OCI-LY7 (cell line): Measurements from ENCODE around the gene NDUFB3. TPM values are rescaled to one million over a fixed set of nuclear protein-coding genes. Genes with fewer than 3 reads are reported as not detected.
A peak's percentile ranks its signal among the peaks of the same experiment; 100 is the strongest.

Experiments
- BruUV-seq: library from RNA; stranded (reverse); fragments of 400-500 nt; replicated peaks from 2 replicates; lab custom pipeline; 2021; lab: Mats Ljungman, UMichigan
- CTCF ChIA-PET: fragments of 300-600 bp; sonication (Branson Sonifier 250); formaldehyde crosslinking; loops from one replicate; lab custom pipeline; 2022; ENCODE audit warnings: antibody characterized with exemption; ENCODE audit not compliant: unreplicated experiment; lab: Charles Lee
- POLR2A ChIA-PET: fragments of 300-600 bp; sonication (Branson Sonifier 250); formaldehyde crosslinking; loops from one replicate; lab custom pipeline; 2022; ENCODE audit warnings: antibody characterized with exemption; lab: Charles Lee
- DNase-seq: peaks from one replicate; pipeline ENCODE4 v3.0.0-alpha.2; 2015; ENCODE audit warnings: low spot score
- H2AFZ ChIP-seq: fragments of 200-600 bp; sonication (generic), shearing (Covaris generic); 2 replicates; pipeline ENCODE4 v1.6.1; 2014; ENCODE audit warnings: mild to moderate bottlenecking, antibody characterized with exemption, low read length, moderate library complexity
- H3K27ac ChIP-seq: fragments of 200-600 bp; sonication (generic); 2 replicates; pipeline ENCODE4 v1.5.1; 2014; ENCODE audit warnings: mixed run types, low read depth, mild to moderate bottlenecking, moderate library complexity, low read length, inconsistent platforms; ENCODE audit not compliant: poor library complexity, severe bottlenecking
- H3K36me3 ChIP-seq: fragments of 200-600 bp; sonication (generic); 2 replicates; pipeline ENCODE4 v1.6.1; 2014; ENCODE audit warnings: mild to moderate bottlenecking, antibody characterized with exemption, low read length, moderate library complexity, mixed read lengths; ENCODE audit not compliant: insufficient read depth
- H3K4me1 ChIP-seq: fragments of 200-600 bp; sonication (generic); 2 replicates; pipeline ENCODE4 v1.5.1; 2014; ENCODE audit warnings: mild to moderate bottlenecking, low read length; ENCODE audit not compliant: insufficient read depth, poor library complexity, severe bottlenecking
- H3K4me2 ChIP-seq: fragments of 200-600 bp; sonication (generic); 2 replicates; pipeline ENCODE4 v1.6.1; 2014; ENCODE audit warnings: mild to moderate bottlenecking, low read length
- H3K4me3 ChIP-seq: fragments of 200-600 bp; sonication (generic); 2 replicates; pipeline ENCODE4 v1.5.1; 2014; ENCODE audit warnings: mild to moderate bottlenecking, low read depth, low read length; ENCODE audit not compliant: poor library complexity, severe bottlenecking
- H3K79me2 ChIP-seq: fragments of 200-600 bp; sonication (generic); 2 replicates; pipeline ENCODE4 v1.6.1; 2016; ENCODE audit warnings: low read depth, mild to moderate bottlenecking, low read length, moderate library complexity, mixed read lengths; ENCODE audit not compliant: insufficient read depth
- H3K9me2 ChIP-seq: fragments of 200-600 bp; sonication (generic); 2 replicates; pipeline ENCODE4 v1.6.1; 2016; ENCODE audit warnings: mild to moderate bottlenecking, low read length, mixed read lengths; ENCODE audit not compliant: insufficient read depth
- H3K9me3 ChIP-seq: fragments of 200-600 bp; sonication (generic); 2 replicates; pipeline ENCODE4 v1.6.1; 2014; ENCODE audit warnings: mild to moderate bottlenecking, mixed run types, low read length, mixed read lengths
- H4K20me1 ChIP-seq: fragments of 200-600 bp; sonication (generic); 2 replicates; pipeline ENCODE4 v1.6.1; 2014; ENCODE audit warnings: mild to moderate bottlenecking, antibody characterized with exemption, low read length, moderate library complexity, mixed read lengths; ENCODE audit not compliant: insufficient read depth
- EZH2phosphoT487 ChIP-seq: fragments of 200-600 bp; sonication (generic); IDR thresholded peaks from 2 replicates; pipeline ENCODE4 v1.6.1; 2018; ENCODE audit warnings: low read depth, borderline replicate concordance, mild to moderate bottlenecking, mixed run types, antibody characterized with exemption, low read length, moderate library complexity, mixed read lengths
- intact Hi-C: fragments of 100-400 bp; cut with micrococcal nuclease; formaldehyde crosslinking; loops from one replicate; pipeline ENCODE4 v1.10.0; 2022; ENCODE audit not compliant: unreplicated experiment
- total RNA-seq, 2 experiments: library from RNA; depleted of rRNA in 1 of 2; stranded (reverse); fragments of >200 nt in 1 of 2; shearing (Covaris generic) in 1 of 2; gene quantifications; 2 replicates each; pipeline ENCODE4 v1.2.3, GENCODE V29; 2014 to 2022
- TF ChIP-seq, protein P1 (sequence below): fragments of 200-600 bp; sonication (generic); conservative IDR thresholded peaks from 2 replicates; pipeline ENCODE4 v1.5.1; 2014; ENCODE audit warnings: mild to moderate bottlenecking, antibody characterized with exemption, low read length, moderate library complexity, mixed read lengths

NDUFB3 gene
- total RNA-seq, 2 experiments from 2014 or later = 90.5 to 115 TPM

GRCh38 chr2:201070948-201071478 is 788 bp upstream of the NDUFB3 start:
- H3K4me3 ChIP-seq = peak overlapping the region; percentile 74
- H3K36me3 ChIP-seq = peaks cover 4% of the 10 kb centered on the region; the same call in 1 of the 2 replicates
- POLR2A ChIA-PET = interaction anchor here (0.6 to 1.7 kb wide), 7 partner anchors 45 to 539 kb away, joined by 3 to 5 read pairs (median 3); partner anchors contain the start of genes CFLAR and NIF3L1
- no TSS peak for BruUV-seq
- H3K4me2 ChIP-seq = peak overlapping the region; percentile 80
- peak overlapping the region; percentile 26; the same call in 1 of the 2 replicates for H2AFZ ChIP-seq
- peak; percentile 32 for DNase-seq
- H3K4me1 ChIP-seq = peaks cover 41% of the 10 kb centered on the region
- CTCF ChIA-PET = interaction anchor here (1.2 kb wide), 1 partner anchor 161 kb away, joined by 5 read pairs; no protein-coding TSS in a partner anchor
- H3K9me3 ChIP-seq = no peaks in the 10 kb centered on the region
- no peaks in the 10 kb centered on the region for H4K20me1 ChIP-seq
- H3K79me2 ChIP-seq = peaks cover 86% of the 10 kb centered on the region
- peak overlapping the region; percentile 58 for H3K27ac ChIP-seq
- no peak for TF ChIP-seq EZH2phosphoT487
- TF ChIP-seq, protein P1, sequence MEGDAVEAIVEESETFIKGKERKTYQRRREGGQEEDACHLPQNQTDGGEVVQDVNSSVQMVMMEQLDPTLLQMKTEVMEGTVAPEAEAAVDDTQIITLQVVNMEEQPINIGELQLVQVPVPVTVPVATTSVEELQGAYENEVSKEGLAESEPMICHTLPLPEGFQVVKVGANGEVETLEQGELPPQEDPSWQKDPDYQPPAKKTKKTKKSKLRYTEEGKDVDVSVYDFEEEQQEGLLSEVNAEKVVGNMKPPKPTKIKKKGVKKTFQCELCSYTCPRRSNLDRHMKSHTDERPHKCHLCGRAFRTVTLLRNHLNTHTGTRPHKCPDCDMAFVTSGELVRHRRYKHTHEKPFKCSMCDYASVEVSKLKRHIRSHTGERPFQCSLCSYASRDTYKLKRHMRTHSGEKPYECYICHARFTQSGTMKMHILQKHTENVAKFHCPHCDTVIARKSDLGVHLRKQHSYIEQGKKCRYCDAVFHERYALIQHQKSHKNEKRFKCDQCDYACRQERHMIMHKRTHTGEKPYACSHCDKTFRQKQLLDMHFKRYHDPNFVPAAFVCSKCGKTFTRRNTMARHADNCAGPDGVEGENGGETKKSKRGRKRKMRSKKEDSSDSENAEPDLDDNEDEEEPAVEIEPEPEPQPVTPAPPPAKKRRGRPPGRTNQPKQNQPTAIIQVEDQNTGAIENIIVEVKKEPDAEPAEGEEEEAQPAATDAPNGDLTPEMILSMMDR = no peak
- intact Hi-C loops = loop anchor here (1.0 to 2.0 kb wide), 4 partner anchors 47 to 162 kb away; partner anchors contain the start of gene ORC2
- no peaks in the 10 kb centered on the region for H3K9me2 ChIP-seq

DNA sequence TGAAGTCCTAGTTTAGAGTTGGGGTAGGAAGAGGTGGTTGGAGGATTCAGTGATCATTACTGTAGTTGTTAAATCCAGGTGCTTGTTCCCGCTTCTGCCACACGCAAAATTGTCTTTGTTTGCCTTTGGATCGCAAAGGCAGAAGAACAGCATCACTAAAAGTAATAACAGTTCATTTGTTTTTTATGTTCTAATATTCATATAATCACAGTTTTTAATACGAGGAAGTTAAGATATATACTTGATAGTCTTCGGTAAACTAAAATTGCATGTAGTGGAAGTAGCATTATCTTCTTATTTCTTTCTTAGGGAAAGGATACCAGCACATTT is 365 bp downstream of the NDUFB3 start:
- no peak for DNase-seq
- intact Hi-C loops = no loop called here
- CTCF ChIA-PET = no interaction called here

More for the DNA sequence above, 365 bp downstream of the NDUFB3 start:
- peaks cover 74% of the 10 kb centered on the region for H3K79me2 ChIP-seq
- H3K4me3 ChIP-seq = peak overlapping the region; percentile 74
- POLR2A ChIA-PET = interaction anchor here (0.6 to 1.5 kb wide), 6 partner anchors 12 to 1595 kb away, joined by 3 to 5 read pairs (median 3); no protein-coding TSS in a partner anchor
- peaks cover 39% of the 10 kb centered on the region for H3K4me1 ChIP-seq
- H3K4me2 ChIP-seq = peak overlapping the region; percentile 77
- no peaks in the 10 kb centered on the region for H3K9me3 ChIP-seq
- H3K36me3 ChIP-seq = no peaks in the 10 kb centered on the region; the same call in 1 of the 2 replicates
- no peaks in the 10 kb centered on the region for H4K20me1 ChIP-seq
- H3K9me2 ChIP-seq = no peaks in the 10 kb centered on the region
- TF ChIP-seq EZH2phosphoT487 = no peak
- TF ChIP-seq, protein P1 = no peak
- peak overlapping the region; percentile 58 for H3K27ac ChIP-seq
- H2AFZ ChIP-seq = peak overlapping the region; percentile 58
- TSS peak; percentile 96 for BruUV-seq
